ENCODE data around the gene FGF21. TPM values are rescaled to one million over a fixed set of nuclear protein-coding genes. Genes with fewer than 3 reads are reported as not detected.
"Not testable (repeated sequence)": the region's sequence is repeated elsewhere in the genome, so short reads cannot be mapped to it uniquely, and the experiment has no call there.

FGF21 gene
- total RNA-seq, 3 donors from 2014 or later: not detected

- H3K4me1 ChIP-seq (ENCODE audit: low read depth): peaks cover 23% of the 10 kb centered on the region
- H3K36me3 ChIP-seq (ENCODE audit: low read depth): no peaks in the 10 kb centered on the region
- H3K9me3 ChIP-seq: no peaks in the 10 kb centered on the region
- no peak for TF ChIP-seq CTCF (IDR thresholded peaks at IDR 0.05)
- DNase-seq (peak in 2 of 3 donors; percentile 62 to 72), ATAC-seq (no peak)
- intact Hi-C loops (cut with DNase I, micrococcal nuclease): no loop called here
- H3K4me3 ChIP-seq: no peak overlapping the region
Measured at GRCh38 chr19:48714759-48715675, 40.3 kb upstream of the FGF21 start.

- no peak overlapping the region for H3K4me3 ChIP-seq
- peaks cover 23% of the 10 kb centered on the region for H3K4me1 ChIP-seq (ENCODE audit: low read depth)
- intact Hi-C loops (cut with DNase I, micrococcal nuclease): no loop called here
- TF ChIP-seq CTCF (IDR thresholded peaks at IDR 0.05): no peak
- no peak for ATAC-seq
- H3K9me3 ChIP-seq: no peaks in the 10 kb centered on the region
- no peaks in the 10 kb centered on the region for H3K36me3 ChIP-seq (ENCODE audit: low read depth)
- peak in 1 of 3 donors; percentile 50 for DNase-seq
Measured at GRCh38 chr19:48715681-48716171, 39.6 kb upstream of the FGF21 start.

- DNase-seq (peak in 1 of 3 donors; percentile 54), ATAC-seq (no peak)
- Histone ChIP-seq H3K36me3 (ENCODE audit: low read depth) (no peaks in the 10 kb centered on the region), H3K4me1 (ENCODE audit: low read depth) (peaks cover 23% of the 10 kb centered on the region), H3K4me3 (no peak overlapping the region), H3K9me3 (no peaks in the 10 kb centered on the region)
- no peak for TF ChIP-seq CTCF (IDR thresholded peaks at IDR 0.05)
- intact Hi-C loops (cut with DNase I, micrococcal nuclease): no loop called here
Measured at GRCh38 chr19:48716562-48717291, 38.6 kb upstream of the FGF21 start.

GRCh38 chr19:48718106-48718505 lies 37.2 kb upstream of the FGF21 start:
- H3K4me1 ChIP-seq (ENCODE audit: low read depth): peaks cover 19% of the 10 kb centered on the region
- ATAC-seq; H3K4me3 ChIP-seq; intact Hi-C loops (cut with DNase I, micrococcal nuclease); H3K36me3 ChIP-seq (ENCODE audit: low read depth); H3K9me3 ChIP-seq: not testable (repeated sequence)
- peak in 1 of 3 donors; percentile 6 for DNase-seq

- intact Hi-C loops (cut with DNase I, micrococcal nuclease): no loop called here
- H3K4me1 ChIP-seq (ENCODE audit: low read depth): peaks cover 18% of the 10 kb centered on the region
- no peak for ATAC-seq
- TF ChIP-seq CTCF (IDR thresholded peaks at IDR 0.05): no peak
- no peaks in the 10 kb centered on the region for H3K36me3 ChIP-seq (ENCODE audit: low read depth)
- H3K9me3 ChIP-seq: no peaks in the 10 kb centered on the region
- DNase-seq: peak in 1 of 3 donors; percentile 35
- no peak overlapping the region for H3K4me3 ChIP-seq
Measured at GRCh38 chr19:48718711-48719231, 36.6 kb upstream of the FGF21 start.

Data from mucosa of descending colon (tissue), 3 donors.